ENCODE data around the gene NEURL1B. TPM values are rescaled to one million over a fixed set of nuclear protein-coding genes. Genes with fewer than 3 reads are reported as not detected.

The NEURL1B gene
- total RNA-seq, 1 experiment from 2014 or later = not detected

DNA sequence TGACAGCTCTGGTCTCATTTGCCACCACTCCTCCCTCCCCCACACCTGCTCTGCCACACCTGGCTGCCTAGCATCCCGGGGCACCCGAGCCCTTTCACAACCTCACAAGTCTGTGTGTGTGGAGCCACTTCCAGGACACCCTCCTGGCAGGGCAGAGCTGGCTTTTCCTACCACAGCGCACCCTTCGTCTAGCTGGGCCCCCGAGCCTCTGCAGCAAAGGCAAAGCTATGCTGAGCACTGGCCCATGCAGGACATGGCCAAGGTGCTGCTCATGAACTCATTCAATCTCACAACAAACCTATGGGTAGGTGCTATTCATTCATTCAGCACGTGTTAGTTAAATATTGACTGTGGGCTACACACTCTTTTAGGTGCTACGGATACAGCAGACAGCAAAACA, 86.5 kb downstream of the NEURL1B start:
- no peak for DNase-seq
- Histone ChIP-seq H3K9ac (ENCODE audit: low read length) (no peak overlapping the region), H3K4me2 (ENCODE audit: low read depth, low read length, poor library complexity, severe bottlenecking) (no peak overlapping the region)

DNA sequence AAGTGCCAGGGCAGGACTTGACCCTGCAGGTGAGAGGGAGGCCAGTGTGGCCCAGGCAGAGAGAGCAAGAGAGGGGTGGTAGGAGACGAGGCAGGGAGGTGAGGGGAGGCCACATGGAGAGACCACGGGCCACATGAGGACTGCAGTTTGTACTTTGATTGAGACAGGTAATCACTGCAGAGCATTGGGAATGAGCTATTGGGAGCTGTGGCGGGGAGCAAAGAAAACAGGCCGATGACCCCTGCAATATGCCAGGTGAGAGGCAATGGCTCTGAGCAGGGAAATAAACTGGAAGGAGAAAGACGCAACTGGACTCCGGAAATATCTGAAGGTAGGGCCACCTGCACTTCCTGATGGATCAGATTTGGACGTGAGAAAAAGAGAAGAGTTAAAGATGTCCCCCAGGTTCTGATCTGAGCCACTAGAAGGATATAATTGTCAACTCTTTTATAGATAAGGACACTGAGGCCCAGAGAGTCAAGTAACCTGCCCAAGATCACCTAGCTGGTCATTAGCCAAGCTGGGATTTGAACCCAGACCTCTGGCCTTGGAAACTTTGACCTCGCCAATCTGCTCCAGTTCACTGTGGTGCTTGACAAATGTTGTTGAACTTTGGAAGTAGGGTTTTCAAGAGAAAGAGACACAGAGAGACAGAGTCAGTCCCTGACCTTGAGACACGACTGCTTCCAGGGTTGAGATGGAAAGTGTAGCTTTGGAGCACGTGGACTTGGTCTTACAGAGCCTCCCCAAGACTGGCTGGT, 87.6 kb downstream of the NEURL1B start:
- H3K4me1 ChIP-seq (ENCODE audit: low read length) = no peaks in the 10 kb centered on the region
- no peaks in the 10 kb centered on the region for H4K20me1 ChIP-seq (ENCODE audit: insufficient read depth, low read depth, low read length)
- H3K4me2 ChIP-seq (ENCODE audit: low read depth, low read length, poor library complexity, severe bottlenecking) = no peak overlapping the region
- no peaks in the 10 kb centered on the region for H3K27me3 ChIP-seq (ENCODE audit: low read length)
- no peaks in the 10 kb centered on the region for H3K9me3 ChIP-seq (ENCODE audit: low read length)
- H3K27ac ChIP-seq (ENCODE audit: low read length) = no peak overlapping the region
- H3K9ac ChIP-seq (ENCODE audit: low read length) = no peak overlapping the region
- H3K36me3 ChIP-seq (ENCODE audit: insufficient read depth, low read length) = no peaks in the 10 kb centered on the region
- no peak for DNase-seq
- no peaks in the 10 kb centered on the region for H3K9me2 ChIP-seq (replicated peaks; ENCODE audit: insufficient read depth, low read length)
- H3K79me2 ChIP-seq (ENCODE audit: low read length) = no peaks in the 10 kb centered on the region
- no peak overlapping the region for H3K4me3 ChIP-seq (ENCODE audit: low read length)
- H2AFZ ChIP-seq (ENCODE audit: low read length) = no peak overlapping the region

More for the DNA sequence above, 86.5 kb downstream of the NEURL1B start:
- Histone ChIP-seq H3K4me3 (ENCODE audit: low read length) (no peak overlapping the region), H2AFZ (ENCODE audit: low read length) (no peak overlapping the region), H3K27me3 (ENCODE audit: low read length) (no peaks in the 10 kb centered on the region), H3K27ac (ENCODE audit: low read length) (no peak overlapping the region), H3K9me2 (replicated peaks; ENCODE audit: insufficient read depth, low read length) (no peaks in the 10 kb centered on the region), H3K9me3 (ENCODE audit: low read length) (no peaks in the 10 kb centered on the region), H4K20me1 (ENCODE audit: insufficient read depth, low read depth, low read length) (no peaks in the 10 kb centered on the region), H3K36me3 (ENCODE audit: insufficient read depth, low read length) (no peaks in the 10 kb centered on the region), H3K79me2 (ENCODE audit: low read length) (no peaks in the 10 kb centered on the region), H3K4me1 (ENCODE audit: low read length) (no peaks in the 10 kb centered on the region)

- H3K9me2 ChIP-seq (replicated peaks; ENCODE audit: insufficient read depth, low read length) = no peaks in the 10 kb centered on the region
- H3K36me3 ChIP-seq (ENCODE audit: insufficient read depth, low read length) = no peaks in the 10 kb centered on the region
- H2AFZ ChIP-seq (ENCODE audit: low read length) = no peak overlapping the region
- no peaks in the 10 kb centered on the region for H3K9me3 ChIP-seq (ENCODE audit: low read length)
- H3K27me3 ChIP-seq (ENCODE audit: low read length) = no peaks in the 10 kb centered on the region
- no peaks in the 10 kb centered on the region for H4K20me1 ChIP-seq (ENCODE audit: insufficient read depth, low read depth, low read length)
- DNase-seq = no peak
- H3K27ac ChIP-seq (ENCODE audit: low read length) = no peak overlapping the region
- H3K4me1 ChIP-seq (ENCODE audit: low read length) = no peaks in the 10 kb centered on the region
- no peak overlapping the region for H3K4me3 ChIP-seq (ENCODE audit: low read length)
- H3K9ac ChIP-seq (ENCODE audit: low read length) = no peak overlapping the region
- no peaks in the 10 kb centered on the region for H3K79me2 ChIP-seq (ENCODE audit: low read length)
- no peak overlapping the region for H3K4me2 ChIP-seq (ENCODE audit: low read depth, low read length, poor library complexity, severe bottlenecking)
These were observed 88.5 kb downstream of the NEURL1B start for GRCh38 chr5:172729588-172729987.

DNA sequence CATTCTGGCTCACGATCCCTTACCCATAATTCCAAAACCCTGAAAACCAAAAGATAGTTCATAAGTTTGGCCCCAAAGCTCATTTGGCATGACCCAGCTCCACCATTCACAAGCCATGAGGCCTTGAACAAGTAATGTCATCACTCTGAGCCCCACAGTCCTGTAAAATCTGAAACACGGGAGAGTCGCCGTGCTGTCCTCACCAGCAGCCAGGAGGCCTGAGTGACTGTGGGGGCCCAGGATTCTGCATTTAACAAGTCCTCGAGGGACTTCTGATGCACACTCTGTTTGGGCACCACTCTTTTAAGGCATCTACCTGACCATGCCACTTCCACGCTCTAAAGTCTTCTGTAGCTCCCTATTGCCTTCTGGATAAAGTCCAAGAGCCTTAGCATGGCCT, 89.2 kb downstream of the NEURL1B start:
- H3K9me3 ChIP-seq (ENCODE audit: low read length) = no peaks in the 10 kb centered on the region
- no peak overlapping the region for H3K27ac ChIP-seq (ENCODE audit: low read length)
- H3K27me3 ChIP-seq (ENCODE audit: low read length) = no peaks in the 10 kb centered on the region
- H3K4me2 ChIP-seq (ENCODE audit: low read depth, low read length, poor library complexity, severe bottlenecking) = no peak overlapping the region
- H4K20me1 ChIP-seq (ENCODE audit: insufficient read depth, low read depth, low read length) = no peaks in the 10 kb centered on the region
- no peaks in the 10 kb centered on the region for H3K79me2 ChIP-seq (ENCODE audit: low read length)
- no peak for DNase-seq
- H2AFZ ChIP-seq (ENCODE audit: low read length) = no peak overlapping the region
- no peaks in the 10 kb centered on the region for H3K36me3 ChIP-seq (ENCODE audit: insufficient read depth, low read length)
- no peaks in the 10 kb centered on the region for H3K9me2 ChIP-seq (replicated peaks; ENCODE audit: insufficient read depth, low read length)
- H3K9ac ChIP-seq (ENCODE audit: low read length) = no peak overlapping the region
- H3K4me3 ChIP-seq (ENCODE audit: low read length) = no peak overlapping the region
- no peaks in the 10 kb centered on the region for H3K4me1 ChIP-seq (ENCODE audit: low read length)

GRCh38 chr5:172730981-172731679, 90.1 kb downstream of the NEURL1B start:
- H3K79me2 ChIP-seq (ENCODE audit: low read length) = no peaks in the 10 kb centered on the region
- no peak for DNase-seq
- no peaks in the 10 kb centered on the region for H3K36me3 ChIP-seq (ENCODE audit: insufficient read depth, low read length)
- no peaks in the 10 kb centered on the region for H3K9me2 ChIP-seq (replicated peaks; ENCODE audit: insufficient read depth, low read length)
- no peak overlapping the region for H3K9ac ChIP-seq (ENCODE audit: low read length)
- H3K4me3 ChIP-seq (ENCODE audit: low read length) = no peak overlapping the region
- H3K4me1 ChIP-seq (ENCODE audit: low read length) = no peaks in the 10 kb centered on the region
- H3K4me2 ChIP-seq (ENCODE audit: low read depth, low read length, poor library complexity, severe bottlenecking) = no peak overlapping the region
- no peaks in the 10 kb centered on the region for H3K27me3 ChIP-seq (ENCODE audit: low read length)
- H4K20me1 ChIP-seq (ENCODE audit: insufficient read depth, low read depth, low read length) = no peaks in the 10 kb centered on the region
- no peak overlapping the region for H3K27ac ChIP-seq (ENCODE audit: low read length)
- no peaks in the 10 kb centered on the region for H3K9me3 ChIP-seq (ENCODE audit: low read length)
- no peak overlapping the region for H2AFZ ChIP-seq (ENCODE audit: low read length)

GRCh38 chr5:172731680-172732074, 90.6 kb downstream of the NEURL1B start:
- H3K27ac ChIP-seq (ENCODE audit: low read length) = no peak overlapping the region
- H3K9ac ChIP-seq (ENCODE audit: low read length) = no peak overlapping the region
- H3K4me2 ChIP-seq (ENCODE audit: low read depth, low read length, poor library complexity, severe bottlenecking) = no peak overlapping the region
- H2AFZ ChIP-seq (ENCODE audit: low read length) = no peak overlapping the region
- no peak for DNase-seq
- H4K20me1 ChIP-seq (ENCODE audit: insufficient read depth, low read depth, low read length) = no peaks in the 10 kb centered on the region
- H3K9me2 ChIP-seq (replicated peaks; ENCODE audit: insufficient read depth, low read length) = no peaks in the 10 kb centered on the region
- no peaks in the 10 kb centered on the region for H3K36me3 ChIP-seq (ENCODE audit: insufficient read depth, low read length)
- no peaks in the 10 kb centered on the region for H3K79me2 ChIP-seq (ENCODE audit: low read length)
- no peaks in the 10 kb centered on the region for H3K27me3 ChIP-seq (ENCODE audit: low read length)
- no peaks in the 10 kb centered on the region for H3K9me3 ChIP-seq (ENCODE audit: low read length)
- H3K4me1 ChIP-seq (ENCODE audit: low read length) = no peaks in the 10 kb centered on the region
- H3K4me3 ChIP-seq (ENCODE audit: low read length) = no peak overlapping the region

DNA sequence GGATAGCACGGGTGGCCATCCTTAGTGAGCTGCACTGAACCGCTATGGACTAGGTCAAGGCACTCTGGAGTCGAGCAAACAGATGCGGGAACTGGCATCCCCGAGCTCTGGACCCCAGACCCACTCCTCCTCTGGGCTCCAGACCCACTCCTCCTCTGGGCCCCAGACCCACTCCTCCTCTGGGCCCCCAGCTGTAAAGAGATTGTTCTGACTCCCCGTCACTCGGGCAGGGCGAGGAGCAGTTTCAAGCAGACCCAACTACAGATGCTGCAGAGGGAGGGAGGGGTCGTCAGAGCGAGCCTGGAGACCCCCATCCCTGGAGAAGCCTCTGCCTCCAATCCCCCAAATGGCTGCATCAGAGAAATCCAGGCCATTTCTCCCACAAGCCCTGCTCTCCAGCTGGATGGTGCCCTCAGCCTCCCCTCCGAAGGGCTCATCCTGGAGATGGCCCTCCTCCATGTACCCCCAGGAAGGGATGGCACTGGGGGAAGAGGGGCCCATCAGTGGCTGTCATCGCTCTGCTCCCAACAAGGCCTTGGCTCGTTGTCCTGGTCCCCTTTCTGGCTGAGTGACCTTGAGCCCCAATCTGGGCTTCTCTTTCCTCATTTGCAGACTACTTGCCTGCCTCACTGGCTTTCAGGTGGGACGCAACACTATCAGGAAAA, 91.3 kb downstream of the NEURL1B start:
- Histone ChIP-seq H3K79me2 (ENCODE audit: low read length) (no peaks in the 10 kb centered on the region), H3K4me1 (ENCODE audit: low read length) (no peaks in the 10 kb centered on the region), H3K9me3 (ENCODE audit: low read length) (no peaks in the 10 kb centered on the region), H3K9ac (ENCODE audit: low read length) (no peak overlapping the region), H3K4me2 (ENCODE audit: low read depth, low read length, poor library complexity, severe bottlenecking) (no peak overlapping the region), H2AFZ (ENCODE audit: low read length) (no peak overlapping the region), H3K27ac (ENCODE audit: low read length) (no peak overlapping the region), H3K36me3 (ENCODE audit: insufficient read depth, low read length) (no peaks in the 10 kb centered on the region), H4K20me1 (ENCODE audit: insufficient read depth, low read depth, low read length) (no peaks in the 10 kb centered on the region), H3K4me3 (ENCODE audit: low read length) (no peak overlapping the region), H3K27me3 (ENCODE audit: low read length) (no peaks in the 10 kb centered on the region), H3K9me2 (replicated peaks; ENCODE audit: insufficient read depth, low read length) (no peaks in the 10 kb centered on the region)
- no peak for DNase-seq
